HL-60/S4 (cell line): ENCODE data around the gene STAT3.

Experiments used
- in situ Hi-C: fragments of 300-500 bp; cut with MboI; formaldehyde crosslinking; loops from 2 replicates; pipeline ENCODE4 v1.14.3; 2022; ENCODE audit warnings: low sequenced_read_pairs

STAT3 gene

DNA sequence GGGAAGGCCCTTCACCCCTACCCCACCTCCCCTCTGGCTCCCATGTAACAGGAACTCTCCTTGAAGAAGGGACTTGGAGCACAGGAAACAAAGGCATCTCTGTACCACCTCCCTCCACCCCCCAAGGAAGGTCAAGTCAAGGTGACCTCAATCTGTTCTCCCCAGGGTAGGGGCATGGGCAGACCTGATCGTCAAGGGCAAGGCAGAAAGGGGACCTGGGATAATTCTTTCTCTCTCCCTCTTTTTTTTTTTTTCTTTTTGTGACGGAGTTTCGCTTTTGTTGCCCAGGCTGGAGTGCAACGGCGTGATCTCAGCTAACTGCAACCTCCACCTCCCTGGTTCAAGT is 104.2 kb downstream of the STAT3 start:
- in situ Hi-C loops = no loop called here

DNA sequence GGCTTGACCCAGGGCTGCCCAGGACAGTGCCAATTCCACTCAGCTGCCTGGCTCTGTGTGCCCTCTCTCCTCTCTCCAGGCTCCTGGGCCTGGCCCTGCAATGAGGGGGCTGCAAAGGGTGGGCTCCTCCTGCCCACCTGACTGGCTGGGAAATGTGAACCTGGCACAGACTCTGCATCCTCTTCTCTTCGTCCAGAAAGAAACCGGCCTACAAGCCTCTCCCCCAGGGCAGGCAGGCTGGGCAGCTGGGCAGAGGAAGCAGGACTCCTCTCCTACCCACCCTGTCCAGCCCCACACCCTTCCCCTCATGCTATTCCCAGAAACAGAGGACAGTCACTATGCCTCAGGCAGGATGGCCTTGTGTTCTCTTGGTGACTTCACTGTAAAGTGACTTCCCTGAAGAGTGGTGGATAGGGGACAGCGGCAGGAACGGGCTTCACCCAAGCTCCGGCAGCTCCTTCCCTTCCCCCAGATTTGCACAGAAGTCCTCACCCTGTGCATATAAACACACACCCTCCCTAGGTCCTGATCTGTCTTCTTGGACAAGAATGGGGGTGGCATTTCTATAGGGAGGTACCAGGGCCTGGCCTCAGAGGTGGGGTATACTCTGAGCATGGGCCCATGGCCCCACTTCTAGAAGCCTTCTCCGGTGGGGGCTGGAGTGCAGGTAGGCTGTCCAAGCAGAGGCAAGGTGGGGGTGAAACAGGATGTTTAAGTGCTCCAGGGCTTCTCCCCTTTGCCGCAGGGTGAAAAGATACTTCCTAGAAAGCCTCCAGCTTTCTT is 104.8 kb downstream of the STAT3 start:
- in situ Hi-C loops = no loop called here

DNA sequence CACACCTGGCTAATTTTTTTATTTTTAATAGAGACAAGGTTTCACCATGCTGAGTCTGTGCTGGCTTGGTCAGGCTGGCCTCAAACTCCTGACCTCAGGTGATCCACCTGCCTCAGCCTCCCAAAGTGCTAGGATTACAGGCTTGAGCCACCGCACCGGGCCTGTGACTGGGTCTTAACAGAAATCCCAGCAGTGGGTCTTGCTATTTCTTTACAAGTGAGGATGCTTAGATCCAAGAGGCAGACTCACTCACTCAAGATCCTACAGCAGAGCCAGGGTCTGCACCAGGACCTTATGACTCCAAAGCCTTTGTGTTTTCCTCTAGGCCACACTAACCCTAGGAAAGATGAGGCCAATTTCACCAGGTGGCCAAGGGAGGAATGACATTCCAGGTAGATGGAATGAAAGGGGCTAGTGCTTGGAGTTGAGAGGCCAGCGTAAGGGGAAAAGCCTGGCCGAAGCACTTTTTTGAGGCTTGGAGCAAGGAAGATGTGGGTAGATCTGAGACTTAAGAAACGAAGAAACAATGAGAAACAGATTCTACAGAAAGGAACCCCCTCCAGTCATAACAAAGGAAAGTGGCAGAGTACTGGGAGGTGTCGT is 105.7 kb downstream of the STAT3 start:
- in situ Hi-C loops = no loop called here

DNA sequence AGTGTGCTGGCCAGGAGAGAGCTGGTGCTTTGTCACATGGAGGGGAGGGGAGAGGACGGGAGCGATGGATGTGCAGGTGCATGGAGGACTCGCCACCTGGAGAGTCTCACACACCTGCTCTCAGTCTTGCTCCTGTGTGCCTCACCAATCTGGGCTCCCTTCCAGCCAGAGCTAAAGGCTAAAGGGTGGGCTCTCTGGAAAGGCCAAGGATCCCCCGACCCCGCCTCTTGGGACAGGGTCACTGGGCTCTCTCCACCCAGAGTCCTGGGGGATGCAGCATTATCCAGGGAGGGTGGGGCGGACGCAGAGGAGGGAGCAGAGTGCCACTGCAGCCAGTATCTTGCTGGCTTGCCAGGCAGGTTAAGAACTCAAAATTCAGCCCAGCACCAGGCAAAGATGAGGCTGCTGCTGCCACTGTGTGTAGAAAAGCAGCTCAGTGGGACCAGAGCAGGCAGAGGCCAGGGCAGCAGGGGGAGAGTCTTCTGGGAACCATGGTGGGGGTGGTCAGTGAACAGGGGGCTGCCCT is 106.6 kb downstream of the STAT3 start:
- in situ Hi-C loops = no loop called here

DNA sequence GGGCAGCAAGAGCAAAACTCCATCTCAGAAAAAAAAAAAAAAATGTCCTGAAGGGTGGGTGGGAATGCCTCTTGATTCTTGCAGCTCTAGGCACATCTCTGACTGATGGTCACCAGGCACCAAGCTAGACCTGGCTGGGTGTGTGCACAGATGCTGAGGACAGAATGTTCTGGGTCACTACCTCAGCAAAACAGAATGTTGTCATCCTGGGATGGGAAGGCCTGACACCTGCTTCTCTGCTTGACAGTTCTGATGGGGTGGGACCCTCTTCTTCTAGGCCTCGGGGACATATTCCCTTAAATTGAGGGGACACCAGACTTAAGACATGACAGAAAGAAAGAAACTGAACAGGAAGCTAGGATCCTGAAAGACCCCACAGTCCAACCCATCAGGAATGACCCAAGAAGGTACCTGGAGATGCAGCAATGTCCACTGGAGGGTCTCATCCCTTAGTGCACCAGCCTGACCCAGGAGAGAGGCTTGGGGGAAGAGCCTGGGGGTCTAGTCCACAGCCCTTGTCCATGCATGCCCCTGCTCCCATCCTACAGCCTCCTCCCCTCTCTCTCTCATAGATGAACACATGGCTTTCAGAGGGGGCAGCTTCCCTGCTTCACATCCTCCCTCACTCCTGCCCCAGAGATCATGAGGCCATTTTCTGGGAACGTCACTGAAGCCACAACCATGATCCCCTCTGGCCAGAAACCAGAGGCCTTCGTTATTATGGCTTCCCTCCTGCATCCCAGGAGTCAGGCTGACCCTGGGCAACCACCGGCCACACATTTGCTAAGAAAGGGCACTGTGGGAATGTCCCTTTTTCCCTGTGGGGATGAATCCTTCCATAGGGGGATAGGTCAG is 108.2 kb downstream of the STAT3 start:
- in situ Hi-C loops = no loop called here

DNA sequence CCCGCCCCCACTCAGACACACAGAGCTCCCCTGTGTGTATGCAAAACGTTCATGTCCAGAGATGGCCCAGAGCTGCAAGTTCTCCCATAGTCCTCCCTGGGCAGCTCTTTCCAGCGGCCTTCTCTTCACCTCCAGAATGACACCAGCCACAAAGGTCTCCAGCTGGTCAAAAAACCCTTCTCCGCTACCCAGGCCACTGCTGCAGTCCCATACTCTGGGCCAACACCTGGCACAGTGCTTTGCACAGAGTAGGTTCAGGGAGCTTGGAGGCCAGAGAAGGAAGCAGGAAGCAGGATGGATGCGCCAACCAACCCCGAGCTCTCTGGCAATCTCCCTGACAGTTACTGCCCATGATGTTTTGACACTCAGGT is 110.9 kb downstream of the STAT3 start:
- in situ Hi-C loops = no loop called here

DNA sequence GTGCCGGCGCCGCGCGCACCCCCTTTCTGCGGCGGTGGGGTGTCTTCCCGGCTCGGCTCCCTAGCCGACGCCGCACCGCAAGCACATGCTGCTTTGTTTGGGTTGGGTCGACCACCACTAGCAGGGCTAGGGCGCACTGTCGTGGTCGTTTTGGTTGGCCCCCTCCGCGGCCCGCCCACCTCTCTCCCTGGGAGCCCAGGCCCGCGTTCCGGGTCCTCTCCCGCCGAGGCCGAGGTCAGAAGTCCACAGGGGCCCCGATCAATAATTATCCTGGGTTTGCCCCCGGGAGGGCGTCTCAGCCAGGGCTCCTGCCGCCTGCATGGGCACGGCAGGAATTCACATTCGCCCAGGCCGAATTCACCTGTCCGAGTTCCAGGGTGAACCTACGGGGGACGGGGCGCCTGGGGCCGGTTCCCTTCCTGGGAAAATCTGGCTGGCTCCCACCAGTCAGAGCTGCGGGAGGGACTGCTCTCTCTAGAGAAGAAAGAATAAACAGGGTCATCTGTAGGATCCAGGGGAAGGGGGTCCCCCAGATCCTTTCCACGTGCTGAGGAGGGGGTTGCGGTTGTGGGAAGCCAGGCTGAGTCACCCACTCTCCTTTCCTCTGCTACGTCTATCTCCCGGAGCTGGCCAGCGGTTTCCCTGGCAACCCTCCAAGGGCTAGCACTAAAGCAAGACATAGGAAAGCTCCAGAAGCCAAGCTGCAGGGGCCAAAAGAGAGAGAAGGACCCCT is 111.5 kb downstream of the STAT3 start:
- in situ Hi-C loops = no loop called here

DNA sequence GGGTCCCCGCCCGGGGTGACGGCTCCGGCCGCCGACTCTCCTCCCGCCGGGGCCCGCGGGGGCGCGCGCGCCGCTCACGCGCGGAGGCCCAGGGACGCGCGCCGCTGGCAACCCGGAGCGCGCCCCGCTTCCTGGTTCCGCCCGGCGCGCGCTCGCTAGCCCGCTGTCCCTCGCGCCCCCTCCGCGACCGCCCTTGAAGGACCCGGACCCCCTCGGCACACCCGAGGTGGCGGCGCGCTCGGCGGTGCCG is 112.0 kb downstream of the STAT3 start, which contains the start of gene STAT5B:
Gene STAT5B, minus strand, starts transcription at position 33 of the 250 bp plus-strand sequence. CDS start 44,264 bp downstream, outside the sequence.
- in situ Hi-C loops = no loop called here

DNA sequence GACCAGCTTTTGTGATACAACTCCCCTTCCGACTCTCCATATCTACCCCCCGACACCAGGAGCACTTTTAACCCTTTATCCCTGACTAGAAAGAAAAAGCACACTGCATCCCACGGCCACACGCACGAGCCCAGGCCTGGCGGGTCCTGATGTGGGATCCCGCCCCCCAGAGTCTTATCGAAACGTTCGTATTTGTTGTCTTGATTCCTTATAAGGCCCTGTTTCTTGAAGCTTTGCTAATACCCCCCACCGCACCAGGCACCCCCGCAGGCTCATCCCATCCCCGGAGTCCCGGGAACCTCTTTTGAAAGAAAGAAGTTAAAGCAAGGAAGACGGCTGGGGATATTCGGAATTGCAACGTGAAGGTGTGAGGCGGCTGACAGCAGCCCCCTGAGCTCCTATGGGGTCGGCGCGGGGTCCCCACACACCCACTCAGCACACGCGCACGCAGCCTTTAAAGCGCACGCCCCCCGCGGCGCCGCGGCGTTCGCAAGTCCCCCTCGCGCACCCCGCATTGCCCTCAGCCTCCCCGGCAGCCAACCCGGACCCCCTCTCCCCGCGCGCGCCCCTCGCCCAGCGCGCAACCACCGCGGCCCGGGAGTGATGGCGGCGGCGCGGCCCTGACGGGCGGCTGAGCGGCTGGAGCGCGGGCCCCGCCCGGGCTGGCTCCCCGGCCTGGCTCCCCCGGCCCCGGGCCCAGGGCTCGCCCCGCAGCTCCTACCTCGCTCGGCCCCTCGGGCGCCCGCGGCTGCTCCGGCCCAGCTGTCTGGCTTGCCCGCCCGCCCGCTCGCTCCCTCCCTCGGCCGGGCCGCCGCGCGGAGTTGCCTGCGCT is 112.5 kb downstream of the STAT3 start:
- in situ Hi-C loops = no loop called here

DNA sequence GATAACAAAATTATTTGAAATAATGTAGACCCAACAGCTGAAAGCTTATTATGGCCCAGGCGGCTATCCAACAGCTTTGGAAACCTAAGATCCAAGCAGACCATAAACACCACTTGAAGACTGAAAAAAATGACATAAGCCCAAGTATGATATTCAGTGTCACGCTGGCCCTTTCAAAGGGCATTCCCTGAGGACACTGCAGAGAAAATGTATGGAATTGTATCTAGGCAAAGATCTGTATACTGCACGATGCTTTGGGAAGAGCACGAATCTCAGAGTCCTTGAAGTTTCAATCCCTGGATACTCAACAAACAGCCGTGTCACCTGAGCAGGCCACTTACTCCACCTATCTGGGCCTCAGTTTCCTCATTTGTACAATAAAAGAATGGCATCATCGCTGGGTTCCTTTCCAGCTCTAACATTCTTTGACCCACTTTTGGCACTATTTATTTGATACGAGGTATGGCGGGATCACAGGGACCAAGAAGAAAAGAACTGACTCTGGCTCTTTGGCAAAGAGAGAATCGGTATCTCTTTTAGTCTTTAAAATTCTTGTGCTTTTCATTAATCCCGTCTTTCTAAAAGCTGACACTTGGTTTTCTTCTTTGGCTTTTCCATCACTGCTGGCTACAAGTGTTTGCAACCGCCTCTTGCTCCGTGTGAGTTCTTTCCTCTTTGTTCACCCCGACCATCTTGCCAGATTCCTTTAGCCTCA is 113.3 kb downstream of the STAT3 start:
- in situ Hi-C loops = no loop called here

DNA sequence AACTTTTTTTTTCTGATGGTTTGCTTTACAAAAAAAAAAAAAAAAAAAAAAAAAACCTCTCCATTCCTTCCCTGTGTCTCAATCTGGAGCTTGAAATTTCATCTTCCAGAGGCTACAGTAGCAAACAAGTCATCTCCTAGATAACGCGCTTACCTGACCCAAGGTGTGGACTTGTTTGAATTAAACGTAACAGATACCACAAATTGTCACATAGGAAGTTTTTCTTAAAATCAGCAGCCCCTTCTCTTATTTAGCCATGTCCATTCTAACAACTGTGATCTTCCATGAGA is 114.0 kb downstream of the STAT3 start:
- in situ Hi-C loops = no loop called here

DNA sequence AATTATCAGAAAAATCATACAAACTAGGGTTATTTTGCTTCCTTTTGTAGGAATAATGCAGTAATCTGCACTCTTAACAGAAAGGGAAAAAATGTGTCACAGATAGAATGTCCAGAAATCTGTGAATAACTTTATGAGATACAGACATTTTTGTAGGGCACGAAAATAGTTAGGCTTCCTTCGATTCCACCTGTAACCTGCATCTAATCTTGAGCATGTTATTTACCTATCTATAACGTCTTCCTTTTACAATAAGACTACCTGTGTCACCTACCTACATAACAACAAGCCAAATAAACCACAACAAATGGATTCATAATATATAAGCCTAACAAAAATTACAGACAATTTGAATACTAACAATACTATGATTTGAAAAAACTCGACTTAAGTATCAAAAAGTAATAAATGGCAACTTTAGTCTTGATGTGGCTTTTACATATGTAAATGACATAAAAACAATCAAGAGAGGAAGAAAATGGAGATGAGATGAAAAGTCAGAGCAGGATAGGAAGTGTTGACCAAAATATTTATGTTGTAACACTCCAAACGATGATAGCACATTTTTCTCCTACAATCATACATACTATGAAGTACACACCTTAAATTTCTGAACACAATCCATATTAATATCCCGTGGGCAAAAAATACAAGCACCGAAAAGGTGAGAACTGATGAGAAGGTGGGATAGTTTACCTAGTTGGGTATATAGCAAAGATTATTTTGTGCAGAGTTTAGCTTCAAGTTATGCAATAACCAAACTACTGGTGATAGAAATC is 114.6 kb downstream of the STAT3 start:
- in situ Hi-C loops = no loop called here

DNA sequence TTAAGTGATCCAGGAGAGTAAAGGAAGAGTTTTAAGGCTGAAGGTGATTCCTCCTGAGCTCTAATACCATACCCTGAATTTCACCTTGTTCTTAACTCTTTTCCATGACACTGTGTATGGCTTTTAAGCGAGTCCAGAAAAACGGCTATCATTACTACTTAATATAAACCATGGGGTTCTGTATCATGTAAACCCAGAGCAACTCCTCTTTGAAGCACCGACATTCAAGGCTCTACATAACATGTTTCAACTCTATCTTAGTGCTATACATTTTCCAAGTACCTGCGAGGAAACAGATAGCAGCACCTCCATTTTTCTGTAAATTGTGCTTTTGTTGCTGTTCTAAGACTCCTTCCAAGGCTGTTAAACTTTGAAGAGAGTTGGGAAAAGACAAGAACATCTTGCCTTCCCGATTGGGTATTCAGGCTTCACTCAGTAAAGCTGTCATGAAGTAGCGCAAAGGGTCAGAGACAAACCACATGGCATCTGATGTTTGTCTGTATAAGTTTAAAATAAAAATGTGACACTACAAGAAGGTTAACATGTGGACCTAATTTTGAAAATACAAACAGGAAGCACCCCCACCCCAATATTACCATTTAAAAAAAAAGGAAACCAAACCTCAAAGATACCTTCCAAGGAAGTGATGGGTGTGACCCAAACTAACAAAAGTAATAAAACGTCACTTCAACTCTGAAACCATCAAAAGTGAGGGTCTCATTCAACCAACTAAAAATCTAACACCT is 115.9 kb downstream of the STAT3 start:
- in situ Hi-C loops = no loop called here

DNA sequence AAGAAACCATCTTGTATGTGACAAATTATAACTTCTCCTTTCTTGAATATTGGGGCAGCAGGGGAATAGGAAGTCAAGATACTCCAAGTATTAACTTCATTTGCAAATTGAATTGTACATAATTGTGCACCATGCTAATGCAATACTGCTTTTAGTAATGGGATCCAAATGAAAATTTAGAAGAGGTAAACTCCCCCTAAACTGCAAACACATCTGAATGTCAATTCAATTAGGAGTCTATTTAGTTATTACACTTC is 116.5 kb downstream of the STAT3 start:
- in situ Hi-C loops = no loop called here

DNA sequence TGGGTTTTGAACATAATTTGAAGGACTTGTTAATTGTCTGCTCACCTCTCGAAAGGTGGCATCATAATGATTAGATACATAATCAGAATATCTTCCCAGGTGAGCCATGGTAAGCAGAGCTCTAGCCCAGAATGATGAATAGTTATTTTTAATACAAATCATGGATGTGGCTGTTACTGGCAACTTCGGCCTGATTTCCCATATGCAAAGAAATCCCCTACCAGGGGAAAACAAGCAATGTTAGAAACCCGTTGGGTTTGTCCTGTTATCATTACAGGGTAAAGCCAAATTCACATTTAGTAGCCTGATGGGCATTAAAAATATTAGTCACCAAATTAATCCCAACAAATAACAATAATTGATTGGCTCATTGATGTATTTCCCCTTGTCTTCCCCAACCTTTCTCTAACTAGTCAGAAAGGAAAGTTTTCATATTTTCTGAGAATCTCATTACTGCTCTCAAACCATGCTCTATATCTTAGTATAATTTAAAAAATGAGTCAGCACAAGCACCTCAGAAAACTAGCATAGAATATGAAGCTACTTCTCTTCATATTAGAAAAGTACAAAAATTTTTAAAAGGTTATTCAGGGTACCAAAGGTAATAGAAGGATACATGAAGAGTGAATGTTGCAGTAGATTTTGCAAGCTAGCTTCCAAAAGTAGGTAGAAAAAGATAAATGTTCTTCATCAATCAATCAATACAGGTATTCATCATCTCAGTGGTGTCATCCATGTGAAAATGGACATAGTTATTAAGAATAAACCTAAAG is 117.0 kb downstream of the STAT3 start:
- in situ Hi-C loops = no loop called here

DNA sequence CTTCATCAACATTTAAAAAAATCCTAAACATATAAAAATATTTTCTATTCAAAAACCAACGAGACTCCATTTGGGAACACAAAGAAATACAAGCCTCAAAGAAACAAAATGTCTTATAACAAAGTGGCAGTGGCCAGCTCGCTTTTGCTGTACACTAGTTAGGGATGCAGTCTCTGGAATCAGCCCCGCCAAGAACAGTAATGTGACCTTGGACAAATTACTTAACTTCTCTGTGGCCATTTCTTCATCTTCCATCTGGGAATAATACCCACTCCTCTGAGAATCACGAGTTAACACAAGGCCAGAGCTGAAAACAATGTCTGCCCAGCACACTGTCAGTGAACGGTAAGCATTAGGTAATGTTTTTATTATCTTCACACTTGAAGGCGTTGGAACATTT is 117.6 kb downstream of the STAT3 start:
- in situ Hi-C loops = no loop called here

DNA sequence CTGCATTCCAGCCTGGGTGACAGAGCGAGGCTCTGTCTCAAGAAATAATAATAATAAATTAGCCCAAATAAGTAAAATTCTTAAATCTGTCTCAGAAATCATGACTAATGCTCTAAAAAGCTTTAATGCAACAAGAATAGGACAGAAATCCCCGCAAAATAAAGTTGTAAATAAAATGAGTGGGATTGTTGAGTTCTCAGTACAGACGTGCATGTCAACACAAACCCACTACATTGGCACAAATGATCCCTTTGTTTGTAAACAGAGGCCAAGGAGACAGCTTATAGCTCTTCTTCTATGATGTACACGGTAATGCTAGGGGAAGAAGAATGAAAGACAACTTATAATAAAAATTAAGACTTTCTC is 118.1 kb downstream of the STAT3 start:
- in situ Hi-C loops = no loop called here

DNA sequence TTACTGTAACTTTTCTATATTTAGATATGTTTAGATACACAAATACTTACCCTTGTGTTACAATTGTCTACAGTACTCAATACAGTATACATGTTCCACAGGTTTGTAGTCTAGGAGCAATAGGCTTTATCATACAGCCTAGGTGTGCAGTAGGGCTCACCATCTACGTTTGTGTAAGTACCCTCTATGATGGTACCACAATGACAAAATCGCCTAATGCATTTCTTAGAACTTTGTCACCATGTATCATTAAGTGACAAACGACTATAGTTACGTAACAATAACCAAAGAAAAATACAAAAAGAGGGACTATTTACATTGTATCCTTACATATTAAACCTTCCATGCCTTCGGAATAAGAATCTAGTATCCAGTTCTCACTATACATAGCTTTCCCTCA is 120.0 kb downstream of the STAT3 start:
- in situ Hi-C loops = no loop called here
